ENCODE measurements around the gene BAHCC1. TPM values are rescaled to one million over a fixed set of nuclear protein-coding genes. Genes with fewer than 3 reads are reported as not detected.

The BAHCC1 gene
- total and polyA plus RNA-seq, 9 of the 15 experiments (the other 6 are each of a cell fraction or from before 2014, with no cell fraction given): 0.14 to 26.9 (median 5.0) TPM

- TF ChIP-seq ZNF133 (CRISPR knock-in tag; IDR thresholded peaks at IDR 0.05) (no peak), DPF2 (IDR thresholded peaks at IDR 0.05) (no peak), ZBTB49 (CRISPR knock-in tag; IDR thresholded peaks at IDR 0.05; ENCODE audit: borderline replicate concordance) (no peak), ZNF232 (CRISPR knock-in tag; IDR thresholded peaks at IDR 0.05) (no peak), SRSF9 (IDR thresholded peaks at IDR 0.05; ENCODE audit: borderline replicate concordance, low read depth, low read length) (no peak), HDGF (IDR thresholded peaks at IDR 0.05) (no peak), CC2D1A (IDR thresholded peaks at IDR 0.05) (no peak), SAFB2 (IDR thresholded peaks at IDR 0.05; ENCODE audit: borderline replicate concordance, low read depth, low read length, severe bottlenecking) (no peak), CHD1 (IDR thresholded peaks at IDR 0.05; ENCODE audit: low read length) (no peak), THAP12 (CRISPR knock-in tag; IDR thresholded peaks at IDR 0.05) (peak; percentile 44; the same call in 1 of the 2 replicates), ZNF444 (CRISPR knock-in tag; IDR thresholded peaks at IDR 0.05) (no peak), U2AF1 (optimal IDR thresholded peaks at IDR 0.05; ENCODE audit: low read depth, low read length) (no peak), NUFIP1 (IDR thresholded peaks at IDR 0.05; ENCODE audit: partially characterized antibody) (no peak), NR3C1 (CRISPR knock-in tag; IDR thresholded peaks at IDR 0.05) (no peak), ZNF511 (CRISPR knock-in tag; IDR thresholded peaks at IDR 0.05) (peak; percentile 10; the same call in 1 of the 2 replicates), ASH1L (IDR thresholded peaks at IDR 0.05; ENCODE audit: borderline replicate concordance, low read depth, partially characterized antibody) (no peak), ZNF551 (CRISPR knock-in tag; IDR thresholded peaks at IDR 0.05) (no peak), SAFB (IDR thresholded peaks at IDR 0.05; ENCODE audit: borderline replicate concordance, low read depth, low read length) (no peak; the same call in 1 of the 2 replicates), DIDO1 (tag; IDR thresholded peaks at IDR 0.05; ENCODE audit: low read depth) (no peak), U2AF2 (optimal IDR thresholded peaks at IDR 0.05; ENCODE audit: low read depth, low read length) (no peak), MTA2 (IDR thresholded peaks at IDR 0.05; ENCODE audit: low read depth) (no peak), PHB (CRISPR knock-in tag; IDR thresholded peaks at IDR 0.05) (no peak), ATF1 (CRISPR knock-in tag; IDR thresholded peaks at IDR 0.05) (no peak), ATF1 (tag; IDR thresholded peaks at IDR 0.05) (peak; percentile 79), DEAF1 (CRISPR knock-in tag; IDR thresholded peaks at IDR 0.05) (no peak)
Measured at GRCh38 chr17:81394921-81395599, at the start of gene BAHCC1 (continued).
